HCT116 (cell line): ENCODE measurements around the gene SDK1. TPM values are rescaled to one million over a fixed set of nuclear protein-coding genes. Genes with fewer than 3 reads are reported as not detected.

Source experiments
- ATAC-seq: fragments of 200-7000 bp; cut with Tn5 transposase; 2 replicates; pipeline ENCODE4 v1.9.1; 2020; ENCODE audit warnings: mild to moderate bottlenecking, moderate library complexity
- BruUV-seq: library from RNA; stranded (reverse); fragments of 400-500 nt; replicated peaks from 2 replicates; lab custom pipeline; 2021; lab: Mats Ljungman, UMichigan
- CTCF ChIA-PET: fragments of 300-600 bp; sonication (Branson Sonifier 250); formaldehyde crosslinking; loops from one replicate; lab custom pipeline; 2021; ENCODE audit warnings: antibody characterized with exemption; lab: Charles Lee
- POLR2A ChIA-PET: fragments of 300-600, 350-600 bp; sonication (Branson Sonifier 250); formaldehyde crosslinking; loops from one replicate; lab custom pipeline; 2021; ENCODE audit warnings: antibody characterized with exemption; lab: Charles Lee
- RAD21 ChIA-PET, 2 experiments: fragments of 300-600 bp; sonication (Branson Sonifier 250); formaldehyde crosslinking; loops; one replicate each; lab custom pipeline; 2023; ENCODE audit warnings: low total read pairs in 2 of 2; ENCODE audit not compliant: uncharacterized antibody in 2 of 2, unreplicated experiment in 2 of 2, low non-redundant PET in 1 of 2; lab: Charles Lee
- DNase-seq: peaks from one replicate; pipeline ENCODE4 v3.0.0-alpha.2; 2010; ENCODE audit warnings: low read depth, low spot score
- H2AFZ ChIP-seq: fragments of 200-600 bp; shearing (Covaris generic), sonication (generic); 2 replicates; pipeline ENCODE4 v1.6.1; 2017; ENCODE audit warnings: low read depth, mixed run types, mixed read lengths, antibody characterized with exemption, low read length; ENCODE audit not compliant: poor library complexity, severe bottlenecking
- H3K27ac ChIP-seq: 2 replicates; pipeline ENCODE4 v1.5.1; 2012; ENCODE audit warnings: low read depth, low read length
- H3K27me3 ChIP-seq: fragments of 200-600 bp; sonication (generic); 2 replicates; pipeline ENCODE4 v1.6.1; 2016; ENCODE audit warnings: mixed run types, low read length, mixed read lengths; ENCODE audit not compliant: insufficient read depth
- H3K36me3 ChIP-seq, 2 experiments: fragments of 200-500 bp in 1 of 2; fragments of 200-600 bp in 1 of 2; sonication (Bioruptor generic) in 1 of 2; sonication (generic) in 1 of 2; 2 replicates each; pipeline versions ENCODE4 v1.5.1 to v1.6.1; 2014 to 2016; ENCODE audit warnings: low read length in 2 of 2, inconsistent platforms in 1 of 2, mixed read lengths in 1 of 2, mixed run types in 1 of 2; ENCODE audit not compliant: insufficient read depth in 2 of 2, control insufficient read depth in 1 of 2
- H3K4me1 ChIP-seq, 2 experiments: fragments of 200-600 bp in 1 of 2; sonication (generic) in 1 of 2; 2 replicates each; pipeline versions ENCODE4 v1.5.1 to v1.6.1; 2012 to 2017; ENCODE audit warnings: low read length in 2 of 2, inconsistent platforms in 1 of 2, mild to moderate bottlenecking in 1 of 2, mixed read lengths in 1 of 2, mixed run types in 1 of 2, moderate library complexity in 1 of 2; ENCODE audit not compliant: insufficient read depth in 2 of 2, control insufficient read depth in 1 of 2
- H3K4me2 ChIP-seq: fragments of 200-600 bp; sonication (generic); 2 replicates; pipeline ENCODE4 v1.6.1; 2017; ENCODE audit warnings: mixed run types, low read length, mixed read lengths
- H3K4me3 ChIP-seq, 2 experiments: fragments of 200-600 bp in 1 of 2; sonication (generic) in 1 of 2; replicated peaks in 1 of 2; 2 replicates each; pipeline ENCODE4 v1.5.1; 2011 to 2016; ENCODE audit warnings: low read length in 2 of 2, control low read depth in 1 of 2, low read depth in 1 of 2, mild to moderate bottlenecking in 1 of 2, mixed read lengths in 1 of 2, mixed run types in 1 of 2
- H3K79me2 ChIP-seq: fragments of 200-600 bp; sonication (generic); 2 replicates; pipeline ENCODE4 v1.6.1; 2017; ENCODE audit warnings: mild to moderate bottlenecking, mixed run types, low read length, moderate library complexity, mixed read lengths; ENCODE audit not compliant: insufficient read depth
- H3K9ac ChIP-seq: fragments of 200-600 bp; sonication (generic); 2 replicates; pipeline ENCODE4 v1.6.1; 2016; ENCODE audit warnings: low read length, mixed read lengths
- H3K9me2 ChIP-seq: fragments of 200-600 bp; sonication (generic), shearing (Covaris generic); 2 replicates; pipeline ENCODE4 v1.6.1; 2017; ENCODE audit warnings: mixed run types, mild to moderate bottlenecking, moderate library complexity; ENCODE audit not compliant: insufficient read depth
- H3K9me3 ChIP-seq, 2 experiments: fragments of 200-500 bp in 1 of 2; fragments of 200-600 bp in 1 of 2; sonication (Bioruptor generic) in 1 of 2; sonication (generic) in 1 of 2; 2 replicates each; pipeline ENCODE4 v1.6.1; 2014 to 2017; ENCODE audit warnings: low read length in 2 of 2, mixed read lengths in 2 of 2, inconsistent platforms in 1 of 2, low read depth in 1 of 2, mild to moderate bottlenecking in 1 of 2, mixed run types in 1 of 2, moderate library complexity in 1 of 2; ENCODE audit not compliant: control insufficient read depth in 1 of 2, insufficient read depth in 1 of 2
- H4K20me1 ChIP-seq: fragments of 200-600 bp; sonication (generic), shearing (Covaris generic); 2 replicates; pipeline ENCODE4 v1.6.1; 2017; ENCODE audit warnings: mixed run types, mild to moderate bottlenecking, moderate library complexity; ENCODE audit not compliant: insufficient read depth
- CBX3 ChIP-seq: IDR thresholded peaks from 2 replicates; pipeline ENCODE4 v1.6.1; 2012; ENCODE audit warnings: low read depth
- CEBPB ChIP-seq: IDR thresholded peaks from 2 replicates; pipeline ENCODE4 v1.6.1; 2012; ENCODE audit warnings: low read depth
- CTCF ChIP-seq, 3 experiments: fragments of 200-600 bp in 1 of 3; sonication (generic) in 1 of 3; IDR thresholded peaks in 2 of 3; conservative IDR thresholded peaks in 1 of 3; 2 replicates each; pipeline ENCODE4 v1.5.1; 2012 to 2017; ENCODE audit warnings: low read depth in 2 of 3, low read length in 2 of 3, antibody characterized with exemption in 1 of 3, borderline replicate concordance in 1 of 3, control low read depth in 1 of 3, mild to moderate bottlenecking in 1 of 3, mixed read lengths in 1 of 3, mixed run types in 1 of 3, moderate library complexity in 1 of 3; ENCODE audit not compliant: insufficient read depth in 1 of 3
- ELF1 ChIP-seq: IDR thresholded peaks from 2 replicates; pipeline ENCODE4 v1.6.1; 2012; ENCODE audit warnings: low read depth, borderline replicate concordance
- EZH2 ChIP-seq: fragments of 200-600 bp; sonication (generic); IDR thresholded peaks from 2 replicates; pipeline ENCODE4 v1.6.1; 2017; ENCODE audit warnings: antibody characterized with exemption, mixed run types
- FOSL1 ChIP-seq: IDR thresholded peaks from 2 replicates; pipeline ENCODE4 v1.6.1; 2012; ENCODE audit warnings: low read depth
- POLR2AphosphoS5 ChIP-seq: IDR thresholded peaks from 2 replicates; pipeline ENCODE4 v1.6.1; 2011; ENCODE audit warnings: mild to moderate bottlenecking, low read depth, low read length, moderate library complexity
- RAD21 ChIP-seq: IDR thresholded peaks from 2 replicates; pipeline ENCODE4 v1.6.1; 2012; ENCODE audit warnings: low read depth, mild to moderate bottlenecking
- REST ChIP-seq: IDR thresholded peaks from 2 replicates; pipeline ENCODE4 v1.6.1; 2012; ENCODE audit warnings: low read depth
- SP1 ChIP-seq: IDR thresholded peaks from 2 replicates; pipeline ENCODE4 v1.6.1; 2012; ENCODE audit warnings: low read depth
- SRF ChIP-seq: IDR thresholded peaks from 2 replicates; pipeline ENCODE4 v1.6.1; 2012; ENCODE audit warnings: low read depth
- TCF7L2 ChIP-seq: IDR thresholded peaks from 2 replicates; pipeline ENCODE4 v1.7.0; 2011; ENCODE audit warnings: borderline replicate concordance, inconsistent platforms; ENCODE audit not compliant: insufficient read depth, insufficient read length; ENCODE audit errors: extremely low read depth
- YY1 ChIP-seq: IDR thresholded peaks from 2 replicates; pipeline ENCODE4 v1.6.1; 2011; ENCODE audit warnings: low read length, low read depth, moderate library complexity, mild to moderate bottlenecking; ENCODE audit not compliant: insufficient replicate concordance; ENCODE audit errors: extremely low read depth
- ZFX ChIP-seq: fragments of 450-650 bp; IDR thresholded peaks from 2 replicates; pipeline ENCODE4 v1.6.1; 2017
- intact Hi-C: fragments of 100-400 bp; cut with micrococcal nuclease; formaldehyde crosslinking; loops from 2 replicates; pipeline ENCODE4 v1.10.0; 2022
- total RNA-seq: library from RNA; stranded (reverse); gene quantifications from one replicate; pipeline ENCODE4 v1.2.1, GENCODE V29; 2021; ENCODE audit not compliant: unreplicated experiment

The SDK1 gene
- total RNA-seq, 1 experiment from 2014 or later, result 0.05 TPM

GRCh38 chr7:3415861-3416312 lies 114.8 kb downstream of the SDK1 start:
- ATAC-seq (no peak), DNase-seq (no peak)
- Histone ChIP-seq H3K79me2 (no peaks in the 10 kb centered on the region), H4K20me1 (no peaks in the 10 kb centered on the region), H3K4me2 (no peak overlapping the region), H3K36me3 (no peaks in the 10 kb centered on the region), H3K27ac (no peak overlapping the region), H3K4me3 (no peak overlapping the region), H3K4me1 (no peaks in the 10 kb centered on the region), H3K9me3 (no peaks in the 10 kb centered on the region), H3K9ac (no peak overlapping the region), H2AFZ (no peak overlapping the region), H3K27me3 (peaks cover 25% of the 10 kb centered on the region), H3K9me2 (no peaks in the 10 kb centered on the region)
- ChIA-PET CTCF (no interaction called here), POLR2A (no interaction called here), RAD21 (no interaction called here)
- intact Hi-C loops, result no loop called here
- no peak for TF ChIP-seq EZH2
- TF ChIP-seq CBX3, result no peak
- no peak for TF ChIP-seq FOSL1
- TF ChIP-seq ELF1, result no peak
- TF ChIP-seq CEBPB, result no peak
- no peak for TF ChIP-seq CTCF (IDR thresholded peaks at IDR 0.05 in 2 of 3, conservative IDR thresholded peaks at IDR 0.05 in 1 of 3; ENCODE audit: borderline replicate concordance in 1 of 3, insufficient read depth in 1 of 3, low read depth in 2 of 3, low read length in 2 of 3)
- no peak for TF ChIP-seq SRF
- TF ChIP-seq REST, result no peak
- no peak for TF ChIP-seq POLR2AphosphoS5
- no peak for TF ChIP-seq ZFX
- TF ChIP-seq YY1, result no peak
- TF ChIP-seq SP1, result no peak
- TF ChIP-seq TCF7L2, result no peak
- no peak for TF ChIP-seq RAD21
- BruUV-seq, result no TSS peak
